ENCODE measurements around the gene KRTAP20-2.

The KRTAP20-2 gene

DNA sequence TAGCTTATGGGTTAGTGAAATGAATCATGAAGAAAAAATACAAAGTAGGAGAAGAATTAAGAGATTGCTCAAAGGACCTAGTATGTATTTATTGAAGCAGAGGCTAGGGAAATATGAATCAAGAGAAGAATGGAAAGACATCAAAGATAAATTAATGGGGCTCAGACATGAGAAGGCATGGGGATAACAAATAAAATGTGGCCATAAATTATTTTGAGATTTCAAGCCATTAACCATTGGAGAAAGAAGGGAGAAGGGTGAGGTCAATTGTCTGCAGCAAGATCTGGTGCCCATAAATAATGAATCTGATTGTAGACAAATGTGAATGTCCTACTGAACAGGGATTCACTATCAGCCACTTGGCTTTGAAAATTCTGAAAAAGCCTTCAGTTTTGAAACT is 17.9 kb downstream of the KRTAP20-2 start:
- Histone ChIP-seq H3K9ac (ENCODE audit: low read length) (no peak overlapping the region), H3K27me3 (ENCODE audit: low read length) (no peaks in the 10 kb centered on the region), H3K27ac (ENCODE audit: low read depth, low read length) (no peak overlapping the region), H3F3A (ENCODE audit: insufficient read depth) (no peaks in the 10 kb centered on the region), H3K9me2 (replicated peaks; ENCODE audit: insufficient read depth, low read length) (no peaks in the 10 kb centered on the region), H3K79me2 (ENCODE audit: insufficient read depth, low read length) (no peaks in the 10 kb centered on the region), H3K36me3 (ENCODE audit: low read length) (no peaks in the 10 kb centered on the region), H3K9me3 (ENCODE audit: insufficient read depth, low read length) (no peaks in the 10 kb centered on the region), H3K4me2 (ENCODE audit: low read depth, low read length, poor library complexity, severe bottlenecking) (no peak overlapping the region), H2AFZ (ENCODE audit: low read depth, low read length, severe bottlenecking) (no peak overlapping the region), H4K20me1 (ENCODE audit: low read depth, low read length) (no peaks in the 10 kb centered on the region), H3K4me3 (ENCODE audit: insufficient read depth, low read length, poor library complexity, severe bottlenecking) (no peak overlapping the region)
- TF ChIP-seq, protein P1, sequence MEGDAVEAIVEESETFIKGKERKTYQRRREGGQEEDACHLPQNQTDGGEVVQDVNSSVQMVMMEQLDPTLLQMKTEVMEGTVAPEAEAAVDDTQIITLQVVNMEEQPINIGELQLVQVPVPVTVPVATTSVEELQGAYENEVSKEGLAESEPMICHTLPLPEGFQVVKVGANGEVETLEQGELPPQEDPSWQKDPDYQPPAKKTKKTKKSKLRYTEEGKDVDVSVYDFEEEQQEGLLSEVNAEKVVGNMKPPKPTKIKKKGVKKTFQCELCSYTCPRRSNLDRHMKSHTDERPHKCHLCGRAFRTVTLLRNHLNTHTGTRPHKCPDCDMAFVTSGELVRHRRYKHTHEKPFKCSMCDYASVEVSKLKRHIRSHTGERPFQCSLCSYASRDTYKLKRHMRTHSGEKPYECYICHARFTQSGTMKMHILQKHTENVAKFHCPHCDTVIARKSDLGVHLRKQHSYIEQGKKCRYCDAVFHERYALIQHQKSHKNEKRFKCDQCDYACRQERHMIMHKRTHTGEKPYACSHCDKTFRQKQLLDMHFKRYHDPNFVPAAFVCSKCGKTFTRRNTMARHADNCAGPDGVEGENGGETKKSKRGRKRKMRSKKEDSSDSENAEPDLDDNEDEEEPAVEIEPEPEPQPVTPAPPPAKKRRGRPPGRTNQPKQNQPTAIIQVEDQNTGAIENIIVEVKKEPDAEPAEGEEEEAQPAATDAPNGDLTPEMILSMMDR (IDR thresholded peaks at IDR 0.05; ENCODE audit: insufficient read depth, low read length, poor library complexity, severe bottlenecking): no peak
- TF ChIP-seq EZH2phosphoT487 (conservative IDR thresholded peaks at IDR 0.05; ENCODE audit: low read length): no peak

GRCh38 chr21:30668776-30669175 is 33.8 kb downstream of the KRTAP20-2 start:
- Histone ChIP-seq H4K20me1 (ENCODE audit: low read depth, low read length) (no peaks in the 10 kb centered on the region), H2AFZ (ENCODE audit: low read depth, low read length, severe bottlenecking) (no peak overlapping the region), H3K27ac (ENCODE audit: low read depth, low read length) (no peak overlapping the region), H3K27me3 (ENCODE audit: low read length) (no peaks in the 10 kb centered on the region), H3K4me3 (ENCODE audit: insufficient read depth, low read length, poor library complexity, severe bottlenecking) (no peak overlapping the region), H3K79me2 (ENCODE audit: insufficient read depth, low read length) (no peaks in the 10 kb centered on the region), H3F3A (ENCODE audit: insufficient read depth) (no peaks in the 10 kb centered on the region), H3K36me3 (ENCODE audit: low read length) (no peaks in the 10 kb centered on the region), H3K9me2 (replicated peaks; ENCODE audit: insufficient read depth, low read length) (no peaks in the 10 kb centered on the region), H3K4me2 (ENCODE audit: low read depth, low read length, poor library complexity, severe bottlenecking) (no peak overlapping the region), H3K9me3 (ENCODE audit: insufficient read depth, low read length) (no peaks in the 10 kb centered on the region), H3K9ac (ENCODE audit: low read length) (no peak overlapping the region)
- no peak for TF ChIP-seq EZH2phosphoT487 (conservative IDR thresholded peaks at IDR 0.05; ENCODE audit: low read length)
- TF ChIP-seq, protein P1 (IDR thresholded peaks at IDR 0.05; ENCODE audit: insufficient read depth, low read length, poor library complexity, severe bottlenecking): no peak

DNA sequence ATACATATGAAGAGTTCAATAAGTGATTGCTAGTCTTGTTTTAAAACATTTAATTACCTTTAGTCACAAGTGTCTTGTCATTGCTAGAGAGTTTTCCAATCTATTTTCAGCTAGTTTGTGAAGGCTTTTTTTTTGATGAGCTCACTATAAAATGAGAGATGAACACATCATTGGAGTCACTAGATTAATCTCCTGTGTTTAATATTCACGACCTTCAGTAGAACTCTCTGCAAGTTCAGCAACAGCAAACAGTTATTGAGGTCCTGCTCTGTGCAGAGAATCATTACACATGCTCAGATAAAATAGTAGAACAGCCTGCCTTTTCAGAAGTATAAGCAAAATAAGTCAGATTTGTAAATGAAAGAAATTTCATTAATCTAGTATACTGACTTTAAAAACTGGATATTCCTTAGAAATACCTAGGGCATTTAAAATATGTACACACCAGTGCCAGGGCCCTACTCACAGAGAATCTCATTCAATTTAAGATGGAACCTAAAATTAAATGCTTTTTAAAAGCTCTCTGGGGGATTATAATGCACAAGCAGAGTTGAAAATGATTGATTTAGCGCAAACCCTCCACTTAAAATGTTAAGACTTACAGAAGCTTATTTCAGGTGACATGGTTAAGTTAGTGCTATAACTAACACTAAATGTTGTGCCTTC is 38.1 kb downstream of the KRTAP20-2 start:
- no peak overlapping the region for H3K4me2 ChIP-seq (ENCODE audit: low read depth, low read length, poor library complexity, severe bottlenecking)
- no peaks in the 10 kb centered on the region for H4K20me1 ChIP-seq (ENCODE audit: low read depth, low read length)
- H2AFZ ChIP-seq (ENCODE audit: low read depth, low read length, severe bottlenecking): no peak overlapping the region
- 0 out of 2 replicates have a peak, but pooled peaks cover 3% of the 10 kb centered on the region for H3K9me3 ChIP-seq (ENCODE audit: insufficient read depth, low read length)
- no peaks in the 10 kb centered on the region for H3F3A ChIP-seq (ENCODE audit: insufficient read depth)
- TF ChIP-seq, protein P1 (IDR thresholded peaks at IDR 0.05; ENCODE audit: insufficient read depth, low read length, poor library complexity, severe bottlenecking): no peak
- TF ChIP-seq EZH2phosphoT487 (conservative IDR thresholded peaks at IDR 0.05; ENCODE audit: low read length): no peak
- no peak overlapping the region for H3K27ac ChIP-seq (ENCODE audit: low read depth, low read length)
- no peaks in the 10 kb centered on the region for H3K79me2 ChIP-seq (ENCODE audit: insufficient read depth, low read length)
- H3K4me3 ChIP-seq (ENCODE audit: insufficient read depth, low read length, poor library complexity, severe bottlenecking): no peak overlapping the region
- no peak overlapping the region for H3K9ac ChIP-seq (ENCODE audit: low read length)
- no peaks in the 10 kb centered on the region for H3K36me3 ChIP-seq (ENCODE audit: low read length)
- no peaks in the 10 kb centered on the region for H3K9me2 ChIP-seq (replicated peaks; ENCODE audit: insufficient read depth, low read length)
- no peaks in the 10 kb centered on the region for H3K27me3 ChIP-seq (ENCODE audit: low read length)
